Left renal cortex interstitium (tissue), 4 donors: ENCODE data around the gene ABCC10. TPM values are rescaled to one million over a fixed set of nuclear protein-coding genes. Genes with fewer than 3 reads are reported as not detected.
A peak's percentile ranks its signal among the peaks of the same experiment; 100 is the strongest.
"Not testable (repeated sequence)": the region's sequence is repeated elsewhere in the genome, so short reads cannot be mapped to it uniquely, and the experiment has no call there.

Source experiments
- DNase-seq, 4 donors: peaks; one replicate each; pipeline ENCODE4 v3.0.0-alpha.2; 2013; ENCODE audit warnings: low read depth in 4 of 4, low spot score in 2 of 4, missing footprints in 1 of 4
- polyA plus RNA-seq, 4 donors: library from polyadenylated mRNA; unstranded; fragments of 120-200 nt; gene quantifications; one replicate each; pipeline ENCODE4 v1.2.1, GENCODE V29; 2013; ENCODE audit not compliant: insufficient read length in 4 of 4

Gene ABCC10
- polyA plus RNA-seq, 4 donors, result 17.4 to 34.1 (median 23.8) TPM

DNA sequence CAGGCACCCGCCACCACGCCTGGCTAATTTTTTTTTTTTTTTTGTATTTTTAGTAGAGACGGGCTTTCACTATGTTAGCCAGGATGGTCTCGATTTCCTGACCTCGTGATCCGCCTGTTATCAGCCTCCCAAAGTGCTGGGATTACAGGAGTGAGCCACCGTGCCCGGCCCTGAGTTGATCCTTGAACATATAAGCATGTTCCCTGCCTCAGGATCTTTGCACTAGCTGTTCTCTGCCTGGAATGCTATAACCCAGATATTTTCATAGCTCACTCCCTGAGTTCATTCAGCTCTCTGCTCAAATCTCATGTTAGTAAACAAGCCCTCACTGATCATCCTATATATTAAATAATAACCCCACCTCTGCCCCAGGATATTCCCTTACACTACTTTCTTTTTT lies 37.0 kb downstream of the ABCC10 start:
- DNase-seq, result no peak

DNA sequence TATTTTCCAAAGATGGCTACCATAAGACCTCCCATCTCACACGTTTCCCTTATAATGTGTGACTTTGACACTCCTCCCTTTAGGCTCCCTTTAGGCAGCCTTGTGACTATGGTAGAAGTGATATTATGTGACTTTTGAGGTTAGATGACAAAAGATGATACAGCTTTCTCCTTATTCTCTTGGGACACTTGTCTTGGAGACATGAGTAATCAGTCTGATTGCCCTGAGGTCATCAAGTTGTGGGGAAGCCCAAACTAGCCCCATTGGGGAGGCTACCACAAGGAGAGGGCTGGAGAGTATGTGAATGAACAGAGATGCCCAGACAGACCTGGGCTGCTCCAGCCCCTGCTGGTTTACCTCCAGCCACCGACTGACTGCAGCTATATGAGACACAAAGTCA lies 38.6 kb downstream of the ABCC10 start:
- no peak for DNase-seq

DNA sequence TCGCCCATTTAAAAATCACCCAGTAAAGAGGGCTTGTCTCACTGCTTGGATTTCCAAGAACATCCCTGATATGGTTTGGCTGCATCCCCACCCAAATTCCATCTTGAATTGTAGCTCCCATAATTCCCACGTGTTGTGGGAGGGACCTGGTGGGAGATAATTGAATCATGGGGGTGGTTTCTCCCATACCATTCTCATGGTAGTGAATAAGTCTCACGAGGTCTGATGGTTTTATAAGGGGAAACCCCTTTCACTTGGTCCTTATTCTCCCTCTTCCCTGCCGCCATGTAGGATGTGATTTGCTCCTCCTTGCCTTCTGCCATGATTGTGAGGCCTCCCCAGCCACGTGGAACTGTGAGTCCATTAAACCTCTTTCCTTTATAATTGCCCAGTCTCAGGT lies 39.9 kb downstream of the ABCC10 start:
- DNase-seq, result not testable (repeated sequence)

DNA sequence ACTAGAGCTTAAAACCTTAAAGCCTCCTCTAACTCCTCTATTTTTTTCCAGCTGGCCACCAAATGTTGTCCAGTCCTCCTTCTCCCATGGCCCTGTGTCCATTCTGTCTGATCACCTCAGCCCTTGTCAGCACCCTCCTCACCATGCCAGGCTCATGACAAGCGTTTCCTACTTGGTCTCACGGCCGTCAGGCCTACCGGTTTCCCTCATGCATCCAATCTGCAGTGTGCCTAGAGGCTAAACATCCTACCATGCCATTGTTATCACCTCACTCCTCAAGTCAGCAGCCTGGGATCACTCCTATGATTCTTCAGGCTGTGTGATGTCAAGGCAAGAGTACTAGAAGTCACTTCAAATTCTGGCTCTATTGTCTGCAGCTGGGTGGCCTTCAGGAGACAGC lies 40.4 kb downstream of the ABCC10 start:
- DNase-seq, result no peak

DNA sequence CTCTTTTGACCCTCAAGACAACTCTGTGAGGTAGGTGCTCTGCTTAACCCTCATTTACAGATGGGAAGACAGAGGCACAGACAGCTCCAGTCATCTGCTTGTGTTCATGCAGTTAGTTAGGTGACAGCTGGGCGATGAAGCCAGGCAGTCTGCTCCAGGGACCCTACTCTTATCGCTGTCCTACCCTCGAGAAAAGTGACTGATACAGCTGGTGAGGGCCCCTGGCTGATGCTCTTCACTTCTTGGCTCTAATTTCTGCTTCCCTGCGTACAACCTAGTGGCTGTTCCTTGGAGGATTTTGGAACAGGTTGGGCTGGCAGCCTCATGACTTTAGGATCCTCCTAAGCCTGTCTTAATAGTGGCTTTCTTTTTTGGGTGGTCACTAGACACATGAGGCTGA lies 40.9 kb downstream of the ABCC10 start:
- DNase-seq, result no peak

DNA sequence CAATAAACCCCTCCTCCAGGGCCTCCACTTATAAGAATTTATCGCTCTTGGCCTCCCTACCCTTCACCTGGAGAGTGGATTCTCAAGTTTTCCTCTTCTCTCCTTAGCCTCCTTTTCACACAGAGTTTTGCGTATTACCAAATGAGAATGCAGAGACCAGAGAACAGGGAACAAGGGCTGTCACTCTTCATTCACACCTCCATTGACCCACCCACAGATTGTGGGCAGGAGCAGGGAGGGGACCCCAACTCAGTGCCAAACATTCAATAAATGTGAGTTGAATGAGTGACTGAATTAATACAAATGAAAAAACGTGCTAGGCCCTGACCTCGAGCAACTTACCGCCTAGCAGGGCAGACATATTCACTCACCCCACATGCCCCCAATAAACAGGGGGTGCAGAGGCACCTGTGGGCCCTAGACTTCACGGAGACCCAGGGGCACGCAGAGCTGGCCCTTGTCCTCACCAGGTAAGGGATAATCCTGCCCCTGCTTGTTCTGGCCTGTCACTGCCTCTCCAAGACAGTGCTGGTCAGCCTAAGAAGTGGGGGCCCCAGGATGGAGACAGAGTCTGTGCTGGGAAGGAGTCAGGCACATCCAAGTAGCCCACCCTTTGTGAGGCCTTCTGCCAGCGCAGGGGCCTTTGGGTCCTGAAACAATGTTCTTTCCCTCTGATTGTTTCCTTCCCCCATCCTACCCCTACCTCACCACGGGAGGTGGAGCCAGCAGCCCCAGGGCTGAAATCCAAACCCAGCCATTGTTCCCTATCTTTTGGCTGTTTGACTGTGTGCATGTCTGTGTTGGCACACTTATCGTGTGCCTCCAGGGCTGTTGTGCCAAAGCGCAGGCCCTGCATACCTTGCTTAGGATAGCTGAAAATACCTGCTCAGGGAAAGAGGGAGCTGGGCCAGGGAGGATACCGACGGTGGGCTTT lies 41.7 kb downstream of the ABCC10 start:
- DNase-seq, result no peak

GRCh38 chr6:43469947-43470346 lies 42.6 kb downstream of the ABCC10 start:
- DNase-seq, result no peak

DNA sequence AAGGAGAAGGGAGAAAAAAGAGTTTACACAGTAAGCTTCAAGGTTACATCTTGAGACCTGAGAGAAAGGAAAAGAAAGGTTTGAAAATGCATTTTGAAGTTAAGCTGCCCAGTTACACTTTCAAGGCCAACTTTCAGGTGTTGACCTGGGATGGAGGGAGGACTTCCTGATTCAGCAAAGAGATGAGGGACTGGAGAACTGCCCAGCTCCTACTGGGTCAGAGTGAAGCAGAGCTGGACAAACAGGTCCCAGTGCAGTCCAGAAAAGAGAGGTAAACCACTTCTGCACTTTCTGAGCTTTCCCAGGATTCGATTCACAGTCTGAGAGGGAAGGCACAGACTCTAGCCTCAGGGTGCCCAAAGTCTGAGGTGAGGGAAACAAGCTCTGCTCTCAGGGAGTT lies 44.1 kb downstream of the ABCC10 start:
- no peak for DNase-seq

- no peak for DNase-seq
Observed at GRCh38 chr6:43472515-43472914, 45.2 kb downstream of the ABCC10 start.

GRCh38 chr6:43475516-43475915 lies 48.2 kb downstream of the ABCC10 start:
- DNase-seq, result no peak

GRCh38 chr6:43476746-43477145 lies 49.4 kb downstream of the ABCC10 start:
- DNase-seq, result no peak

DNA sequence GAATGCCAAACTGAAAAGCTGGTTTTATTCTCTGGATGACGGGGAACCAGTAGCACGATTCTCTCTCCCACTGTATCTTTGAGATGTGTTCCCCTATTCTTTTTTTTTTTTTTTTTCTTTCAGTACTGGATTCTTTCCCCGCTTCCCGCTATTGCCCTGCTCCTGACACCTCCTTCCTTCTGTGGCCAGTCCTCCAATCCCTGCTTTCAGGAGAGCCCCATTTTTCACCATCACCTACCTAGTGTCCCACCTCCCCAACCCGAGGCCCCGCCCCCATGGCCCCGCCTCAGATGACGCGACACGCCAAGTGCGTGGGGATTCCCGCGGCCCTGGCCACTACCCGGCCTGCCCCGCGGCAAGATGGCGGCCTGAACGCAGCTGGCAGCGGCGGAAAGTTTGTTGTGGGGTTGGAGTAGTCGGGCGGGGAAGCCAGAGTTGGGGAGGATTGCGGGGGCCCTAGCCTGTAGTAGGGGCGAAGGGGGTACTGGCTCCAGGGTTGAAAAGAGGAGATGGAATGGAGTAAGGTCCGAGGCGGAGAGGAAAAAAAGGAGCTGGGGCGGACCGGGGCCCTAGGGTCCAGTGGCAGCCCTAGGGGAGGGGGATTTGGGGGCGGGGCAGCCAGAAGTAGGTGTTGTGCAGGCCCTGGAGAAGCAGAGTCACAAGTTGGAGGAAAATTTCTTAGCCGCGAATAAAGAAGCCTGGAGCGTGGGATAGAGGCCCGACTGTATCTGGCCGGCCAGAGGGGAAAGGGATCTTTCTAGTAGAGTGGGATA lies 50.1 kb downstream of the ABCC10 start, which contains the start of gene TJAP1:
TJAP1 (plus strand) TSS at position 336 of the 773 bp plus-strand sequence. CDS start 21,432 bp downstream, outside the sequence.
- DNase-seq, result peak in 3 of 4 donors; percentile 77 to 88 (median 81)

GRCh38 chr6:43478008-43478372 lies 50.6 kb downstream of the ABCC10 start:
- DNase-seq, result no peak

- no peak for DNase-seq
Observed at GRCh38 chr6:43481075-43481474, 53.7 kb downstream of the ABCC10 start.

DNA sequence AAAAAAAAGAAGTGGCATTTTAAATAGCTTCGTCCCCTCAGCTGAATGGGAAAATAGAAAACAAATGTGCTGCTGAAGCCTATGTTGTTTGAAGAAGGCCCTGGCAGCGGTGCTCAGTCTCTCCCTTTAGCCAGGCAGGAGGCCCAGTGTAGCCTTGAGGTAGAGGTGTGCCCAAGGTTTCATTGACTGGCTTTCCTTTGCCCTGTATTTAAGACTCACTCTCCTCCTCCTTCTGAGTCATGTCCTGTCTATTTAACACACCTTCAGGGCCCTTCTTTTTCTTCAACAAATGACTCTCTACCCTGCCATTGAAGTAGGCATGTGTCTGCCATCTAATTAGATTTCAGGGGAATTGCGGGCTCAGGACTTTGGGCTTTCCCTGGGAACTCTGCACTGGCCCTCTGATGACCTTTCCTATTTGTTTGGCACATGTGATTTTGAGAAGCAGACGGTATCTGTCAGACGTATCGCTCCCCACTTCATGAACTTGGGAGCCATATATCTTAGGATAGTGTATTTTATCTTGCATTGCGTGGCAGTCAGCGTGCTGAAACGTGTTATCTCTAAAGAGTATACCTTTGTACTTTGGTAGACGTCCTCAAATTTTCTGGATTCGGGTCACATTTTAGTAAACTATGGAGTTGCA lies 54.4 kb downstream of the ABCC10 start:
- DNase-seq, result no peak

- DNase-seq, result no peak
Observed at GRCh38 chr6:43488667-43489276, 61.4 kb downstream of the ABCC10 start.

DNA sequence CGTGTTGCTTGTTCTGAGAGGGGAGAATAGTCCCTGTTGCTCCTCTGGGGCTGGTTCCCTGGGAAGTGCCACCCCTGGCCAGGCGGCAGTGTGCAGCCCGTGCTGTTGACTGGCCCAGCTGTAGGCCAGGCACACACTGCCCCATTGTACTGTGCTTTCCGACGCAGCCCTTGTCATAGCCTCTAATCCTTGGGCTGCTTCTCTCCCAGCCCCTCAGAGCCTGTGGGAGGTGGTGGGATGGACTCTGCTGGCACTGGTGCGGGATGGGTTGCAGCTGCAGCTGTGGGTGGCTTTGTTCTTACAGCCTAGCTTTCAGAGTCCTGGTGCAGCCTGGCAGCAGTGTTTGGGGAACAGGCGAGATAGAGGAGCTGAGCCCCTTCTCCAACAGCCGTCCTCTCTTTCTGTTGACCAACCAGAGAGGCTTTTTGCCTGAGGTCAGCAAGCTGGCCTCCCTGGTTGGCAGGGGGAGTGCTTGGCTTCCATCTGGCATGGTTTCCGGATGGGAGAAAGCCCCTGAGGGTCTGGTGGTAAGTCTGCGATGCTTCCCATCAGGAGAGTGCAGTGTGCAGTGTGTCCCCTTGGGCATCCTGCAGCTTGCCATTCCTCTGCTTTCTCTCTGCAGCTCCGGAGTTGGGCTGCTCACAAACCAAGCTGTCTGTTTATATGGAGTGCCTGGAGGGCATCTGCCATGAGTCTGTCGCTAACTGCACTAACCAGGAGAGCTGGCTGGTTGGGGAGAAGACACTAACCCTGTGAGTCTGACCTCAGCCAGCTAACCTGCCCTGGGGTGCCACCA lies 62.1 kb downstream of the ABCC10 start:
- no peak for DNase-seq

GRCh38 chr6:43490523-43490939 lies 63.2 kb downstream of the ABCC10 start:
- DNase-seq, result no peak

DNA sequence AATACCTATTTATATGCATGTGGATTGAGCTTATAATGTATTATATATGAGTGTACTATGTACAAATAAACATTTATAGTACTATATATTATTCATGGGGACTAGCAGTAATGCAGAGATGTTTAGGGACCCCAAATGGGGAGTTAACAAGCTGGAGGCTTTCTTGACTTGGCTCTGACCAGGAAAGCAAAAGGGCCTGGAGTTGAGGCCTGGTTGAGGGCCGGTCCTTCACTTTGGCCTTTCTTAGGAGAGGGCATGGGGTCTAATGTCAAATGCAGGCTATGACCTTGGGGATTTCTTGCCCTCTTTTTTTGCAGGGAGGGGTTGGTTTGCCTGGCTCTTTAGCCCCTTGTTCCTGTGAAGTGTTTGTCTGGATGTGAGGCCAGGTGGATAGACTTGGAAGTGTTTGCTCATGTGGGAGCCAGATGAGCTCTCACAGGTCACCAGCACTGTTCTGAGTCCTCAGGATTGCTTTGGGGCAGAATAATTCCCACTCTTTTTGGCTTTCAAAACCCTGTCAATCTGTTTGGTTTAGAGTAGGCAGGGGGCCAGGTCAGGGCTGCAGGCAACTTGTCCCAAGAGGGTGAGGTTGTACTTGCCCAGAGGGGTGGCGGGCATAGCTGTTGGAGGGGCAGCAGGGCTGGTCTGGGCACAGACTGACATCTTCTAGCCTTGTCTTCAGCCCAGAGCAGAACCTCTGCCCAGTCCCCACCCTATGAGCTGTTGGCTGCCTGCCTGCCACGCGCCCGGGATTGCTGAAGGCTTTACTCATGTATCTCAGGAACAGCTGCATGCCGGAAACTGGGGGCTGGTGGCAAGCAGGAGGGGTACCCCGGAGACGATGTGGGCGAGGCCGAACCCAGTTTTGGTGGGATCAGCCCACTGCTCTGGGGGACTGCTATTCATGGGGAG lies 64.7 kb downstream of the ABCC10 start:
- DNase-seq, result no peak
